H1 (cell line): Measurements from ENCODE around the gene WDR26. TPM values are rescaled to one million over a fixed set of nuclear protein-coding genes. Genes with fewer than 3 reads are reported as not detected.

Experiments
- BACH1 ChIP-seq: IDR thresholded peaks from 2 replicates; pipeline ENCODE4 v1.6.1; 2012; ENCODE audit warnings: low read length, improper control_type of control experiment
- CHD2 ChIP-seq: IDR thresholded peaks from 2 replicates; pipeline ENCODE4 v1.6.1; 2012; ENCODE audit warnings: low read length, improper control_type of control experiment
- KDM4A ChIP-seq: IDR thresholded peaks from one replicate; pipeline ENCODE4 v1.7.1; 2012; ENCODE audit warnings: low read depth, mild to moderate bottlenecking, moderate library complexity, low read length, inconsistent platforms; ENCODE audit not compliant: severe bottlenecking
- SIN3A ChIP-seq, 2 experiments: IDR thresholded peaks in 1 of 2; conservative IDR thresholded peaks in 1 of 2; 2 replicates each; pipeline ENCODE4 v1.6.1; 2011 to 2012; ENCODE audit warnings: low read length in 2 of 2, improper control_type of control experiment in 1 of 2, low read depth in 1 of 2, mild to moderate bottlenecking in 1 of 2
- polyA plus RNA-seq, 7 experiments: library from polyadenylated mRNA; depleted of rRNA in 3 of 7; stranded (reverse) in 5 of 7; unstranded in 2 of 7; fragments of >200 nt in 5 of 7; fragments of 200-250 nt in 2 of 7; gene quantifications; 1 replicate in 5 of 7; 2 replicates in 1 of 7; 4 replicates in 1 of 7; pipeline versions ENCODE4 v1.2.1 to v1.2.3, GENCODE V29; 2011 to 2013; ENCODE audit warnings: missing spikeins in 2 of 7, mixed read lengths in 2 of 7
- total RNA-seq: library from RNA; stranded (reverse); fragmentation: NEBNext Ultra II Directional; extraction: Animal tissue kit (Norgen Biotek cat#: 25700); gene quantifications from 2 replicates; pipeline ENCODE4 v1.2.1, GENCODE V29; 2021

WDR26 gene
- total and polyA plus RNA-seq, 2 of the 8 experiments (the other 6 are each of a cell fraction or from before 2014, with no cell fraction given): 18.0 to 72.5 TPM

GRCh38 chr1:224368409-224368808 is 66.2 kb downstream of the WDR26 start (continued):
- no peak for TF ChIP-seq SIN3A (conservative IDR thresholded peaks at IDR 0.05 in 1 of 2, IDR thresholded peaks at IDR 0.05 in 1 of 2; ENCODE audit: low read depth in 1 of 2, low read length in 2 of 2)
- TF ChIP-seq BACH1: no peak
- TF ChIP-seq CHD2: no peak
- TF ChIP-seq KDM4A: no peak
